Measurements from ENCODE around the gene HADH.

DNA sequence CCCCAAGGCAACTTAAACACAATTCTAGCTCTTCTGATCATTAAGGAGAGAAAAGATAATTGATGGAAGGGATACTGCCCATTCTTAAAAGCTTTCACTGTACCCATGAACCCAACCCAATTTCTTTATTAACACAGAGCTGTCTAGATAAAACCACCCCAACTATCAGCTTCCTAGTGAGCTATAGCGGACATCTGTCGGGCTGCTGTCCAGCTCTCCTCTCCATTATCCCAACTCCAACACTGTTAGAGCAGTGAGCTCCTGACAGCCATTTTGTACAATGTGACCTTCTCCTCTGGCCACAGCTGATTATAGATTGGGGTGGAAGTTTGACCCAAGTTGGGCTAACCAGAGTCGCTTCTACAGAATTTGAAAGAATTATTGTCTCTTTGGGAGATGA lies 66.1 kb downstream of the HADH start:
- TF ChIP-seq, protein P1, sequence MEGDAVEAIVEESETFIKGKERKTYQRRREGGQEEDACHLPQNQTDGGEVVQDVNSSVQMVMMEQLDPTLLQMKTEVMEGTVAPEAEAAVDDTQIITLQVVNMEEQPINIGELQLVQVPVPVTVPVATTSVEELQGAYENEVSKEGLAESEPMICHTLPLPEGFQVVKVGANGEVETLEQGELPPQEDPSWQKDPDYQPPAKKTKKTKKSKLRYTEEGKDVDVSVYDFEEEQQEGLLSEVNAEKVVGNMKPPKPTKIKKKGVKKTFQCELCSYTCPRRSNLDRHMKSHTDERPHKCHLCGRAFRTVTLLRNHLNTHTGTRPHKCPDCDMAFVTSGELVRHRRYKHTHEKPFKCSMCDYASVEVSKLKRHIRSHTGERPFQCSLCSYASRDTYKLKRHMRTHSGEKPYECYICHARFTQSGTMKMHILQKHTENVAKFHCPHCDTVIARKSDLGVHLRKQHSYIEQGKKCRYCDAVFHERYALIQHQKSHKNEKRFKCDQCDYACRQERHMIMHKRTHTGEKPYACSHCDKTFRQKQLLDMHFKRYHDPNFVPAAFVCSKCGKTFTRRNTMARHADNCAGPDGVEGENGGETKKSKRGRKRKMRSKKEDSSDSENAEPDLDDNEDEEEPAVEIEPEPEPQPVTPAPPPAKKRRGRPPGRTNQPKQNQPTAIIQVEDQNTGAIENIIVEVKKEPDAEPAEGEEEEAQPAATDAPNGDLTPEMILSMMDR (IDR thresholded peaks at IDR 0.05), result no peak
- TF ChIP-seq POLR2A (IDR thresholded peaks at IDR 0.05), result no peak

All from testis (tissue), 2 donors.